OCI-LY7 (cell line): Measurements from ENCODE around the gene CCDC152. TPM values are rescaled to one million over a fixed set of nuclear protein-coding genes. Genes with fewer than 3 reads are reported as not detected.

Source experiments
- BruUV-seq: library from RNA; stranded (reverse); fragments of 400-500 nt; replicated peaks from 2 replicates; lab custom pipeline; 2021; lab: Mats Ljungman, UMichigan
- CTCF ChIA-PET: fragments of 300-600 bp; sonication (Branson Sonifier 250); formaldehyde crosslinking; loops from one replicate; lab custom pipeline; 2022; ENCODE audit warnings: antibody characterized with exemption; ENCODE audit not compliant: unreplicated experiment; lab: Charles Lee
- POLR2A ChIA-PET: fragments of 300-600 bp; sonication (Branson Sonifier 250); formaldehyde crosslinking; loops from one replicate; lab custom pipeline; 2022; ENCODE audit warnings: antibody characterized with exemption; lab: Charles Lee
- DNase-seq: peaks from one replicate; pipeline ENCODE4 v3.0.0-alpha.2; 2015; ENCODE audit warnings: low spot score
- H2AFZ ChIP-seq: fragments of 200-600 bp; sonication (generic), shearing (Covaris generic); 2 replicates; pipeline ENCODE4 v1.6.1; 2014; ENCODE audit warnings: mild to moderate bottlenecking, antibody characterized with exemption, low read length, moderate library complexity
- H3K27ac ChIP-seq: fragments of 200-600 bp; sonication (generic); 2 replicates; pipeline ENCODE4 v1.5.1; 2014; ENCODE audit warnings: mixed run types, low read depth, mild to moderate bottlenecking, moderate library complexity, low read length, inconsistent platforms; ENCODE audit not compliant: poor library complexity, severe bottlenecking
- H3K36me3 ChIP-seq: fragments of 200-600 bp; sonication (generic); 2 replicates; pipeline ENCODE4 v1.6.1; 2014; ENCODE audit warnings: mild to moderate bottlenecking, antibody characterized with exemption, low read length, moderate library complexity, mixed read lengths; ENCODE audit not compliant: insufficient read depth
- H3K4me1 ChIP-seq: fragments of 200-600 bp; sonication (generic); 2 replicates; pipeline ENCODE4 v1.5.1; 2014; ENCODE audit warnings: mild to moderate bottlenecking, low read length; ENCODE audit not compliant: insufficient read depth, poor library complexity, severe bottlenecking
- H3K4me2 ChIP-seq: fragments of 200-600 bp; sonication (generic); 2 replicates; pipeline ENCODE4 v1.6.1; 2014; ENCODE audit warnings: mild to moderate bottlenecking, low read length
- H3K4me3 ChIP-seq: fragments of 200-600 bp; sonication (generic); 2 replicates; pipeline ENCODE4 v1.5.1; 2014; ENCODE audit warnings: mild to moderate bottlenecking, low read depth, low read length; ENCODE audit not compliant: poor library complexity, severe bottlenecking
- H3K79me2 ChIP-seq: fragments of 200-600 bp; sonication (generic); 2 replicates; pipeline ENCODE4 v1.6.1; 2016; ENCODE audit warnings: low read depth, mild to moderate bottlenecking, low read length, moderate library complexity, mixed read lengths; ENCODE audit not compliant: insufficient read depth
- H3K9me2 ChIP-seq: fragments of 200-600 bp; sonication (generic); 2 replicates; pipeline ENCODE4 v1.6.1; 2016; ENCODE audit warnings: mild to moderate bottlenecking, low read length, mixed read lengths; ENCODE audit not compliant: insufficient read depth
- H3K9me3 ChIP-seq: fragments of 200-600 bp; sonication (generic); 2 replicates; pipeline ENCODE4 v1.6.1; 2014; ENCODE audit warnings: mild to moderate bottlenecking, mixed run types, low read length, mixed read lengths
- H4K20me1 ChIP-seq: fragments of 200-600 bp; sonication (generic); 2 replicates; pipeline ENCODE4 v1.6.1; 2014; ENCODE audit warnings: mild to moderate bottlenecking, antibody characterized with exemption, low read length, moderate library complexity, mixed read lengths; ENCODE audit not compliant: insufficient read depth
- CTCF ChIP-seq: fragments of 200-600 bp; sonication (generic); conservative IDR thresholded peaks from 2 replicates; pipeline ENCODE4 v1.5.1; 2014; ENCODE audit warnings: mild to moderate bottlenecking, antibody characterized with exemption, low read length, moderate library complexity, mixed read lengths
- EZH2phosphoT487 ChIP-seq: fragments of 200-600 bp; sonication (generic); IDR thresholded peaks from 2 replicates; pipeline ENCODE4 v1.6.1; 2018; ENCODE audit warnings: low read depth, borderline replicate concordance, mild to moderate bottlenecking, mixed run types, antibody characterized with exemption, low read length, moderate library complexity, mixed read lengths
- intact Hi-C: fragments of 100-400 bp; cut with micrococcal nuclease; formaldehyde crosslinking; loops from one replicate; pipeline ENCODE4 v1.10.0; 2022; ENCODE audit not compliant: unreplicated experiment
- total RNA-seq, 2 experiments: library from RNA; depleted of rRNA in 1 of 2; stranded (reverse); fragments of >200 nt in 1 of 2; shearing (Covaris generic) in 1 of 2; gene quantifications; 2 replicates each; pipeline ENCODE4 v1.2.3, GENCODE V29; 2014 to 2022

Gene CCDC152
- total RNA-seq, 2 experiments from 2014 or later, result not detected

- no peaks in the 10 kb centered on the region for H3K36me3 ChIP-seq
- H2AFZ ChIP-seq, result no peak overlapping the region
- BruUV-seq, result no TSS peak
- DNase-seq, result peak; percentile 27
- H3K4me2 ChIP-seq, result no peak overlapping the region
- no peaks in the 10 kb centered on the region for H3K9me3 ChIP-seq
- H4K20me1 ChIP-seq, result no peaks in the 10 kb centered on the region
- ChIA-PET POLR2A (interaction anchor here (0.6 kb wide), 1 partner anchor 55 kb away, joined by 3 read pairs; no protein-coding TSS in a partner anchor), CTCF (interaction anchor here (1.0 kb wide), 1 partner anchor 1863 kb away, joined by 3 read pairs; no protein-coding TSS in a partner anchor)
- intact Hi-C loops, result no loop called here
- TF ChIP-seq CTCF (peak; percentile 88), EZH2phosphoT487 (no peak)
- H3K4me1 ChIP-seq, result no peaks in the 10 kb centered on the region
- no peak overlapping the region for H3K4me3 ChIP-seq
- no peaks in the 10 kb centered on the region for H3K9me2 ChIP-seq
- H3K79me2 ChIP-seq, result no peaks in the 10 kb centered on the region
- H3K27ac ChIP-seq, result no peak overlapping the region
Measured at GRCh38 chr5:42767491-42768105, 11.0 kb downstream of the CCDC152 start.

GRCh38 chr5:42768106-42768504, 11.5 kb downstream of the CCDC152 start:
- POLR2A ChIA-PET, result no interaction called here
- H2AFZ ChIP-seq, result no peak overlapping the region
- intact Hi-C loops, result no loop called here
- CTCF ChIA-PET, result no interaction called here
- TF ChIP-seq CTCF (no peak), EZH2phosphoT487 (no peak)
- H3K9me2 ChIP-seq, result no peaks in the 10 kb centered on the region
- no peak overlapping the region for H3K4me2 ChIP-seq
- DNase-seq, result no peak
- BruUV-seq, result no TSS peak
- no peaks in the 10 kb centered on the region for H3K79me2 ChIP-seq
- H4K20me1 ChIP-seq, result no peaks in the 10 kb centered on the region
- H3K4me3 ChIP-seq, result no peak overlapping the region
- H3K36me3 ChIP-seq, result no peaks in the 10 kb centered on the region
- no peak overlapping the region for H3K27ac ChIP-seq
- no peaks in the 10 kb centered on the region for H3K9me3 ChIP-seq
- H3K4me1 ChIP-seq, result no peaks in the 10 kb centered on the region

DNA sequence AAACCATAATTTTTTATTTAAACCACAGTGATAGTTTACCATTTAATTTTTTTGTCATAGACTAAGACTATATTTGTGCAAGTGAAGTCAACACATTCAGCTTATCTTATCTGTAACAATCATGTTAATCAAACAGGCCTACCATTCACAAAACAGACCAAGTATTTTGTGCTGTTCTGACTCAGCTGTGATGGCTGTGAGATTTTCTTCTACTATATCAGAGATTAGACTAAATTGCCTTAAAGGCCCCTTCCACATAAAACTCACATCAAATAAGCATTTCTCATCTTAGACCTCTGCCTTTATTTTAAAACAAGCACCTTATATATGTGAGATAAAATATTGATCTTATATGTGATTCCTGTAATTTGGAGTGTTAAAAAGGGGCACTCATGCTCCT, 13.4 kb downstream of the CCDC152 start:
- CTCF ChIA-PET, result no interaction called here
- DNase-seq, result no peak
- Histone ChIP-seq H3K4me3 (no peak overlapping the region), H3K36me3 (no peaks in the 10 kb centered on the region), H3K9me3 (no peaks in the 10 kb centered on the region), H2AFZ (no peak overlapping the region), H4K20me1 (no peaks in the 10 kb centered on the region), H3K4me2 (no peak overlapping the region), H3K79me2 (no peaks in the 10 kb centered on the region), H3K27ac (no peak overlapping the region), H3K4me1 (no peaks in the 10 kb centered on the region), H3K9me2 (no peaks in the 10 kb centered on the region)
- no TSS peak for BruUV-seq
- no peak for TF ChIP-seq EZH2phosphoT487
- TF ChIP-seq CTCF, result no peak
- POLR2A ChIA-PET, result interaction anchor here (0.7 kb wide), 1 partner anchor 914 kb away, joined by 3 read pairs; no protein-coding TSS in a partner anchor
- intact Hi-C loops, result no loop called here
